ENCODE results near the gene KCNE1. TPM values are rescaled to one million over a fixed set of nuclear protein-coding genes. Genes with fewer than 3 reads are reported as not detected.

Gene KCNE1
- total RNA-seq, 1 donor from 2014 or later: 0.26 TPM

- no peak for FAIRE-seq
- H3K27me3 ChIP-seq (ENCODE audit: control insufficient read depth, insufficient read depth, low read length): no peaks in the 10 kb centered on the region
- H3K4me3 ChIP-seq (ENCODE audit: low read depth, low read length): no peak overlapping the region
- no peak for TF ChIP-seq CTCF (IDR thresholded peaks at IDR 0.05; ENCODE audit: insufficient read depth, low read length, severe bottlenecking)
- DNase-seq (ENCODE audit: low read depth): no peak
- peaks cover 17% of the 10 kb centered on the region for H3K36me3 ChIP-seq (ENCODE audit: control insufficient read depth, insufficient read depth, low read length)
Measured at GRCh38 chr21:34520281-34520680, 8.3 kb upstream of the KCNE1 start.

- FAIRE-seq: no peak
- no peak for DNase-seq (ENCODE audit: low read depth)
- H3K27me3 ChIP-seq (ENCODE audit: control insufficient read depth, insufficient read depth, low read length): no peaks in the 10 kb centered on the region
- H3K4me3 ChIP-seq (ENCODE audit: low read depth, low read length): no peak overlapping the region
- no peak for TF ChIP-seq CTCF (IDR thresholded peaks at IDR 0.05; ENCODE audit: insufficient read depth, low read length, severe bottlenecking)
- H3K36me3 ChIP-seq (ENCODE audit: control insufficient read depth, insufficient read depth, low read length): peaks cover 15% of the 10 kb centered on the region
Measured at GRCh38 chr21:34519694-34520093, 7.7 kb upstream of the KCNE1 start.

GRCh38 chr21:34519016-34519415, 7.0 kb upstream of the KCNE1 start:
- no peak for DNase-seq (ENCODE audit: low read depth)
- Histone ChIP-seq H3K27me3 (ENCODE audit: control insufficient read depth, insufficient read depth, low read length) (no peaks in the 10 kb centered on the region), H3K36me3 (ENCODE audit: control insufficient read depth, insufficient read depth, low read length) (peaks cover 15% of the 10 kb centered on the region), H3K4me3 (ENCODE audit: low read depth, low read length) (no peak overlapping the region)
- no peak for TF ChIP-seq CTCF (IDR thresholded peaks at IDR 0.05; ENCODE audit: insufficient read depth, low read length, severe bottlenecking)
- no peak for FAIRE-seq

- H3K4me3 ChIP-seq (ENCODE audit: low read depth, low read length): no peak overlapping the region
- TF ChIP-seq CTCF (IDR thresholded peaks at IDR 0.05; ENCODE audit: insufficient read depth, low read length, severe bottlenecking): no peak
- FAIRE-seq: no peak
- peaks cover 13% of the 10 kb centered on the region for H3K36me3 ChIP-seq (ENCODE audit: control insufficient read depth, insufficient read depth, low read length)
- no peak for DNase-seq (ENCODE audit: low read depth)
- no peaks in the 10 kb centered on the region for H3K27me3 ChIP-seq (ENCODE audit: control insufficient read depth, insufficient read depth, low read length)
Measured at GRCh38 chr21:34518301-34518700, 6.3 kb upstream of the KCNE1 start.

- Histone ChIP-seq H3K36me3 (ENCODE audit: control insufficient read depth, insufficient read depth, low read length) (peaks cover 11% of the 10 kb centered on the region), H3K27me3 (ENCODE audit: control insufficient read depth, insufficient read depth, low read length) (no peaks in the 10 kb centered on the region), H3K4me3 (ENCODE audit: low read depth, low read length) (no peak overlapping the region)
- FAIRE-seq (peak; percentile 23), DNase-seq (ENCODE audit: low read depth) (no peak)
- TF ChIP-seq CTCF (IDR thresholded peaks at IDR 0.05; ENCODE audit: insufficient read depth, low read length, severe bottlenecking): peak; percentile 25
Measured at GRCh38 chr21:34517491-34518245, 5.7 kb upstream of the KCNE1 start.

DNA sequence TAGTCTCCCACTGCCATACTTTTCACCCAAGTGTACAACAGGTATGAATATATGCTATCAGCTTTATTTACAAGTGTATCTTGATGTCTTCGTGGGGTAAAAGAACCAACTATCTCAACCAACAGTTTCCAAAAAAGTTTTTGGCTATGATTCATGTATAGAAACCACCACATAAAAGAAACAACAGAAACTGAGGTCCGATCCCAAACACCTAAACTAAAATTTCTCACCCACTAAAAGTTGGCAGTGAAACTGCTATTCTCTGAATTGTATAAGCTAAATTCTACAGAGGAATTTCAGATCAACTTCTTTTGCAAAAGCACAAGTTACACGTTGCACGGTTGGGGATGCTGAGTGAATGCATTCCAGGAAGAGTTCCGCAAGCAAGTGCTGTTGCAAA, 5.0 kb upstream of the KCNE1 start:
- DNase-seq (ENCODE audit: low read depth) (no peak), FAIRE-seq (no peak)
- peaks cover 10% of the 10 kb centered on the region for H3K36me3 ChIP-seq (ENCODE audit: control insufficient read depth, insufficient read depth, low read length)
- no peak overlapping the region for H3K4me3 ChIP-seq (ENCODE audit: low read depth, low read length)
- no peak for TF ChIP-seq CTCF (IDR thresholded peaks at IDR 0.05; ENCODE audit: insufficient read depth, low read length, severe bottlenecking)
- no peaks in the 10 kb centered on the region for H3K27me3 ChIP-seq (ENCODE audit: control insufficient read depth, insufficient read depth, low read length)

All from bronchial epithelial cell (primary cell).